Fibroblast of lung (primary cell): ENCODE results near the gene THOC5. TPM values are rescaled to one million over a fixed set of nuclear protein-coding genes. Genes with fewer than 3 reads are reported as not detected.
"Not testable (repeated sequence)": the region's sequence is repeated elsewhere in the genome, so short reads cannot be mapped to it uniquely, and the experiment has no call there.

Experiments used
- DNase-seq, 2 donors: peaks; one replicate each; pipeline versions ENCODE4 v3.0.0 to v3.0.0-alpha.2; 2010; ENCODE audit warnings: low read depth in 2 of 2
- H2AFZ ChIP-seq: 2 replicates; pipeline ENCODE4 v1.5.1; 2012; ENCODE audit warnings: low read length, control low read depth, inconsistent platforms
- H3K27ac ChIP-seq: 2 replicates; pipeline ENCODE4 v1.5.1; 2011; ENCODE audit warnings: low read length, control low read depth; ENCODE audit not compliant: insufficient read depth
- H3K27me3 ChIP-seq: 2 replicates; pipeline ENCODE4 v1.5.1; 2011; ENCODE audit warnings: mild to moderate bottlenecking, low read length; ENCODE audit not compliant: control insufficient read depth, insufficient read depth
- H3K36me3 ChIP-seq: 2 replicates; pipeline ENCODE4 v1.5.1; 2011; ENCODE audit warnings: low read length; ENCODE audit not compliant: control insufficient read depth, insufficient read depth
- H3K4me1 ChIP-seq: 2 replicates; pipeline ENCODE4 v1.5.1; 2011; ENCODE audit warnings: low read length; ENCODE audit not compliant: control insufficient read depth, insufficient read depth; ENCODE audit errors: extremely low read depth
- H3K4me2 ChIP-seq: 2 replicates; pipeline ENCODE4 v1.5.1; 2011; ENCODE audit warnings: low read length, control low read depth; ENCODE audit not compliant: insufficient read depth; ENCODE audit errors: extremely low read depth
- H3K4me3 ChIP-seq, 4 experiments: fragments of 200-600 bp in 1 of 4; sonication (generic) in 1 of 4; replicated peaks in 1 of 4; 2 replicates each; pipeline ENCODE4 v1.5.1; 2011 to 2016; ENCODE audit warnings: low read length in 4 of 4, low read depth in 3 of 4, mild to moderate bottlenecking in 3 of 4, control low read depth in 2 of 4, inconsistent platforms in 1 of 4, mixed read lengths in 1 of 4; ENCODE audit not compliant: insufficient read depth in 1 of 4; ENCODE audit errors: control extremely low read depth in 1 of 4
- H3K79me2 ChIP-seq: 2 replicates; pipeline ENCODE4 v1.5.1; 2012; ENCODE audit warnings: mild to moderate bottlenecking, low read length, inconsistent platforms; ENCODE audit not compliant: control insufficient read depth, insufficient read depth
- H3K9ac ChIP-seq: 2 replicates; pipeline ENCODE4 v1.5.1; 2011; ENCODE audit warnings: mild to moderate bottlenecking, low read length, control low read depth; ENCODE audit not compliant: insufficient read depth
- H3K9me3 ChIP-seq: 2 replicates; pipeline ENCODE4 v1.5.1; 2012; ENCODE audit warnings: low read depth, low read length; ENCODE audit not compliant: control insufficient read depth, insufficient read depth
- H4K20me1 ChIP-seq: 2 replicates; pipeline ENCODE4 v1.5.1; 2011; ENCODE audit warnings: low read length; ENCODE audit not compliant: control insufficient read depth, insufficient read depth; ENCODE audit errors: extremely low read depth
- CTCF ChIP-seq, 2 donors: IDR thresholded peaks in 1 of 2; conservative IDR thresholded peaks in 1 of 2; 1 replicate in 1 of 2; 2 replicates in 1 of 2; pipeline ENCODE4 v1.5.1; 2011 to 2012; ENCODE audit warnings: low read length in 2 of 2, control low read depth in 1 of 2, inconsistent platforms in 1 of 2, low read depth in 1 of 2, mild to moderate bottlenecking in 1 of 2
- EZH2 ChIP-seq: IDR thresholded peaks from 2 replicates; pipeline ENCODE4 v1.5.1; 2012; ENCODE audit warnings: low read length, control low read depth, mild to moderate bottlenecking; ENCODE audit errors: missing control alignments
- polyA plus RNA-seq, 2 donors: library from polyadenylated mRNA; depleted of rRNA in 1 of 2; stranded (reverse) in 1 of 2; unstranded in 1 of 2; fragments of >200 nt; gene quantifications; 2 replicates each; pipeline ENCODE4 v1.2.1, GENCODE V29; 2011 to 2012; ENCODE audit warnings: missing spikeins in 1 of 2
- total RNA-seq: library from RNA; depleted of rRNA; stranded (reverse); fragments of >200 nt; gene quantifications from 2 replicates; pipeline ENCODE4 v1.2.1, GENCODE V29; 2014

The THOC5 gene
- total and polyA plus RNA-seq, 2 donors (not counting 1 experiment from before 2014, with no cell fraction given) = 52.8 to 60.7 TPM

- Histone ChIP-seq H3K27me3 (no peaks in the 10 kb centered on the region), H3K27ac (no peak overlapping the region), H3K79me2 (no peaks in the 10 kb centered on the region), H3K36me3 (peaks cover 2% of the 10 kb centered on the region), H2AFZ (no peak overlapping the region), H3K4me1 (no peaks in the 10 kb centered on the region), H3K9me3 (no peaks in the 10 kb centered on the region), H3K9ac (no peak overlapping the region), H4K20me1 (no peaks in the 10 kb centered on the region), H3K4me2 (no peak overlapping the region), H3K4me3 (no peak overlapping the region)
- DNase-seq = no peak
- TF ChIP-seq CTCF (conservative IDR thresholded peaks at IDR 0.05 in 1 of 2, IDR thresholded peaks at IDR 0.05 in 1 of 2; ENCODE audit: low read depth in 1 of 2, low read length in 2 of 2) (no peak), EZH2 (no peak)
Measured at GRCh38 chr22:29569011-29569678, 15.6 kb upstream of the THOC5 start.

- Histone ChIP-seq H3K27me3 (no peaks in the 10 kb centered on the region), H2AFZ (no peak overlapping the region), H3K27ac (no peak overlapping the region), H4K20me1 (no peaks in the 10 kb centered on the region), H3K79me2 (no peaks in the 10 kb centered on the region), H3K4me1 (no peaks in the 10 kb centered on the region), H3K36me3 (peaks cover 2% of the 10 kb centered on the region), H3K9ac (no peak overlapping the region), H3K4me2 (no peak overlapping the region), H3K9me3 (no peaks in the 10 kb centered on the region), H3K4me3 (no peak overlapping the region)
- DNase-seq = no peak
- TF ChIP-seq CTCF (conservative IDR thresholded peaks at IDR 0.05 in 1 of 2, IDR thresholded peaks at IDR 0.05 in 1 of 2; ENCODE audit: low read depth in 1 of 2, low read length in 2 of 2) (no peak), EZH2 (no peak)
Measured at GRCh38 chr22:29567338-29567737, 13.8 kb upstream of the THOC5 start.

- H3K4me1 ChIP-seq, H3K9ac ChIP-seq, H3K4me3 ChIP-seq, H3K79me2 ChIP-seq, H3K27ac ChIP-seq, H3K27me3 ChIP-seq, H3K9me3 ChIP-seq, H4K20me1 ChIP-seq, DNase-seq, H2AFZ ChIP-seq, H3K4me2 ChIP-seq, H3K36me3 ChIP-seq: not testable (repeated sequence)
Measured at GRCh38 chr22:29566513-29566912, 13.0 kb upstream of the THOC5 start.
